ENCODE measurements around the gene DACT2.
"Not testable (repeated sequence)": the region's sequence is repeated elsewhere in the genome, so short reads cannot be mapped to it uniquely, and the experiment has no call there.

Gene DACT2

DNA sequence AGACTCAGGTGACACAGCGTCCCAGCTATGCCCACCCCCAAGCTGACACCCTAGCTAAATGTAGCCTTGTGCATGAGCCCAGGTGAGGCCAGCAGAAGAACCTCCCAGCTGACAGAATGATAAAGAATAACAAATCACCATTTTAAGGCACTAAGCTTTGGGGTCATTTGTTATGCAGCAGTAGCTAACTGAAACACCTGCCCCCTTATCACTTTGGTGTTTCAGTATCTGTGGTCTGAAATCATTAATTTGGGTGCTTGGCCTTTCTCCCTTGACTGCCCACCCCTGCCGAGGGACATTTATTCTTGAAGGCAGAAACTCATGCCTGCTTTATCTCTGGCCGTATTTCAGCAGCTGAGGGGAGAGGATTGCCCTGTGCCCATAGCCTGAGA is 30.0 kb downstream of the DACT2 start:
- TF ChIP-seq, protein P1, sequence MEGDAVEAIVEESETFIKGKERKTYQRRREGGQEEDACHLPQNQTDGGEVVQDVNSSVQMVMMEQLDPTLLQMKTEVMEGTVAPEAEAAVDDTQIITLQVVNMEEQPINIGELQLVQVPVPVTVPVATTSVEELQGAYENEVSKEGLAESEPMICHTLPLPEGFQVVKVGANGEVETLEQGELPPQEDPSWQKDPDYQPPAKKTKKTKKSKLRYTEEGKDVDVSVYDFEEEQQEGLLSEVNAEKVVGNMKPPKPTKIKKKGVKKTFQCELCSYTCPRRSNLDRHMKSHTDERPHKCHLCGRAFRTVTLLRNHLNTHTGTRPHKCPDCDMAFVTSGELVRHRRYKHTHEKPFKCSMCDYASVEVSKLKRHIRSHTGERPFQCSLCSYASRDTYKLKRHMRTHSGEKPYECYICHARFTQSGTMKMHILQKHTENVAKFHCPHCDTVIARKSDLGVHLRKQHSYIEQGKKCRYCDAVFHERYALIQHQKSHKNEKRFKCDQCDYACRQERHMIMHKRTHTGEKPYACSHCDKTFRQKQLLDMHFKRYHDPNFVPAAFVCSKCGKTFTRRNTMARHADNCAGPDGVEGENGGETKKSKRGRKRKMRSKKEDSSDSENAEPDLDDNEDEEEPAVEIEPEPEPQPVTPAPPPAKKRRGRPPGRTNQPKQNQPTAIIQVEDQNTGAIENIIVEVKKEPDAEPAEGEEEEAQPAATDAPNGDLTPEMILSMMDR (IDR thresholded peaks at IDR 0.05; ENCODE audit: poor library complexity, severe bottlenecking) = no peak
- no peak for DNase-seq (ENCODE audit: low spot score)
- ATAC-seq (ENCODE audit: low read depth) = no peak

DNA sequence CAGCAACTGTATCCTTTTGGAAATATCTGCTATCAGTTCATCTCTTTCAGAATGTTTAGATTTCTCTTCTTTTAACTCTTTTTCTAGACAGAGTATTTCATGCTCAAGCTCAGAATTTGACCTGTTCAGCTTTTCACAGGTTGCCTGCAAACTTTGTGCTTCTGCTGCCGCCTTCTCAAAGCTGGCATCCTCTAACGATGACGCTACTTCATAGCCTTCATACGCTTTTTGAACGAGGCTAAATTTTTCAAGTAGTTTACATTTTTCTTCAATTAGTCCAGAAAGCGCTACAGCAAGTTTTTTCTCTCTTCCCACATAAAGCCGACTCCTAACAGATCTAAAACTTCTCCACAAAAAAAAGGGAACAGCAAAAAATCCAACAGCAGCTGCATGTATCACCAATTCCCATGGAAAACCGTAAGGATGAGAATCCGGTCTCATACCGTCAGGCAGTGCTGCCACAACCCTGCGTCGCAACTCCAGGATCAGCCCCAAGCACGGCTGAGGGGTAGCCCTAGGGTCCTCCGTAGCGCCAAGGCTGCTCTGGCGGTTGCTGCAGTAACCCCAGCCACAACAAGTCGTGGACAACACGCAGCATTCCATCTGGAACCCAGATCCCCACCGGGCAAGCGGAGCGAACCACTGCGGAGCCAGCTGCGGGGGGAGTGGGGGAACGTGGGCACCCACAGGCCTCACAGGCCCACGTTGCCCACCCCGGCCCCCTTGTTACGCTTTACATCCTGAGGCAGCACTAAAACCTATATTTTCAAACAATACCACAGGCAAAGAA is 30.6 kb downstream of the DACT2 start:
- H3K4me3 ChIP-seq (ENCODE audit: severe bottlenecking) = no peak overlapping the region
- no peaks in the 10 kb centered on the region for H3K4me1 ChIP-seq (ENCODE audit: insufficient read depth, poor library complexity, severe bottlenecking)
- H3K36me3 ChIP-seq (ENCODE audit: low read depth) = no peaks in the 10 kb centered on the region
- ATAC-seq (ENCODE audit: low read depth) (no peak), DNase-seq (ENCODE audit: low spot score) (no peak)
- H3K9me3 ChIP-seq (ENCODE audit: severe bottlenecking) = no peaks in the 10 kb centered on the region
- TF ChIP-seq, protein P1 (IDR thresholded peaks at IDR 0.05; ENCODE audit: poor library complexity, severe bottlenecking) = no peak
- H3K27ac ChIP-seq (ENCODE audit: poor library complexity, severe bottlenecking) = no peak overlapping the region
- peaks cover 42% of the 10 kb centered on the region for H3K27me3 ChIP-seq (ENCODE audit: insufficient read depth, poor library complexity, severe bottlenecking)

More for the DNA sequence above, 30.0 kb downstream of the DACT2 start:
- no peak overlapping the region for H3K4me3 ChIP-seq (ENCODE audit: severe bottlenecking)
- H3K9me3 ChIP-seq (ENCODE audit: severe bottlenecking) = no peaks in the 10 kb centered on the region
- H3K36me3 ChIP-seq (ENCODE audit: low read depth) = no peaks in the 10 kb centered on the region
- no peaks in the 10 kb centered on the region for H3K4me1 ChIP-seq (ENCODE audit: insufficient read depth, poor library complexity, severe bottlenecking)
- no peak overlapping the region for H3K27ac ChIP-seq (ENCODE audit: poor library complexity, severe bottlenecking)
- H3K27me3 ChIP-seq (ENCODE audit: insufficient read depth, poor library complexity, severe bottlenecking) = peaks cover 43% of the 10 kb centered on the region

DNA sequence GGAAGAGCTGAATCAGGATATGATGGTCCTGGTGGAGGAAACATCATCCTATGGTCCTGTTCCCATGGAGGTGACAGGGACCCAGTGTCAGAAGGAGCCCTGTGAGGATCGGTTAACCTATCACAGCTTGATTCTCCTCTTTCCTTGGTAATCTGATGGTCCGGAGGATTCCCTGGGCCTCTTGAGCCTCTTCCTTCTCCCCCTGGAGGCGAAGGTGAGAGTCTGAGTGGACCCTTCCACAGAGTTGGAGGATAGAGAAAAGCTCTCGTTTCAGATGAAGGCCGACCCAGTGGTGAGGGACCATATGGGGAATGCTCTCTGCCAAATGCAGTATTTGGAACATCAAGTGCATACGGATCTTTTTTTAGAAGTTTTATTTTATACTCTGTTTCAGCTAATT is 32.1 kb downstream of the DACT2 start:
- not testable (repeated sequence) for H3K9me3 ChIP-seq (ENCODE audit: severe bottlenecking); H3K4me1 ChIP-seq (ENCODE audit: insufficient read depth, poor library complexity, severe bottlenecking); H3K27ac ChIP-seq (ENCODE audit: poor library complexity, severe bottlenecking); H3K36me3 ChIP-seq (ENCODE audit: low read depth); DNase-seq (ENCODE audit: low spot score); ATAC-seq (ENCODE audit: low read depth); H3K4me3 ChIP-seq (ENCODE audit: severe bottlenecking)
- H3K27me3 ChIP-seq (ENCODE audit: insufficient read depth, poor library complexity, severe bottlenecking) = peaks cover 29% of the 10 kb centered on the region

DNA sequence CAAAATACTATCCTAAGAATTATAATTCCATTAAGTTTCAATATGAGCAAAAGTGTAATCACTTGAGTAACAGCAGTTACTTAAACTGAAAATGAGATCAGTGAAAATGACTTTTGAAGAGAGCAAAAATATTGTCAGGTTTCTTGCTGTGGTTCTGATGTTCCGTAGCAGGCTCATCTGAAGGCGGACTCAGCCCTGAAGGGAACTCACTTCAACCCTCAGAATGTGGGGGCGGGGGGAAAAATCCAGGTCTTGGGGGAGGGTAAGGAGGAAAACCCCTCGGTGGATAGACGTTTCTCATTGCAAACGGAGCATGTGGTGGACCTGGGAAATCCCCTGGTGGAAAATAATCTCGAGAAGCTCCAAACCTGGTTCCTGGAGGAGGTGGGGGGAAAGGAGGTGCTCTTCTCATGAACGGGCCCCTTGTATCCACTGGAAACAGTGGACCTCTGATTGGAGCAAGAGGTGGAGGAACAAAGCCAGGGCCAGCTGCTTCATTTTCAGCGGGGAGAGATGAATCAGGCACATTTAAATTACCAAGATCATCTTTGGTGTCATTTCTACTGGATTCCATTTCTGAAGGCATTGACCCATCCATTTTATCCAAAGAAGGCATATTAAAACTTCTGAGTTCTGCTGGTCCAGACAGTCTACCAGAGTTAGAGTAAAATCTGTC is 32.7 kb downstream of the DACT2 start:
- H3K4me3 ChIP-seq (ENCODE audit: severe bottlenecking); ATAC-seq (ENCODE audit: low read depth); DNase-seq (ENCODE audit: low spot score); H3K27ac ChIP-seq (ENCODE audit: poor library complexity, severe bottlenecking); H3K9me3 ChIP-seq (ENCODE audit: severe bottlenecking); H3K4me1 ChIP-seq (ENCODE audit: insufficient read depth, poor library complexity, severe bottlenecking); H3K36me3 ChIP-seq (ENCODE audit: low read depth): not testable (repeated sequence)
- peaks cover 27% of the 10 kb centered on the region for H3K27me3 ChIP-seq (ENCODE audit: insufficient read depth, poor library complexity, severe bottlenecking)

DNA sequence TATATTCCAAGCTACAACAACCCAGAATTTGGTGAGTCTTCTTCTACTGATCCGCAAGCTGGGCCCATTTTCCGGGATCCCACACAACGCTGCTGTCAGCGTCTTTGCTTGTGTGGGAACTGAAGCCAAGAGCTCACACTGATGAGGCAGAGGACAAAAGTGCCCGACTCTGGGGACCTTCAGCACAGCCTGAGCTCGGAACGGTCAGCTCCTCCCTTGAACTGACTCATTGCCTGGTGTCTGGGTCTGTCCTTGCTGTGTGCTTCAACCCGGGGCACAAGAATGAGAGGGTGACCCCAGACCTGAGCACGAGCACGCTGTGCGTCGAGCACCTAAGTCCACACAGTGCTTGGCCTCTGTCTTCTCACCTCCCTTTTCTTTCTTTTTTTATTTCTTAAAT is 33.5 kb downstream of the DACT2 start:
- ATAC-seq (ENCODE audit: low read depth) = no peak
- TF ChIP-seq, protein P1 (IDR thresholded peaks at IDR 0.05; ENCODE audit: poor library complexity, severe bottlenecking) = no peak
- Histone ChIP-seq H3K9me3 (ENCODE audit: severe bottlenecking) (no peaks in the 10 kb centered on the region), H3K27ac (ENCODE audit: poor library complexity, severe bottlenecking) (no peak overlapping the region), H3K4me3 (ENCODE audit: severe bottlenecking) (no peak overlapping the region), H3K27me3 (ENCODE audit: insufficient read depth, poor library complexity, severe bottlenecking) (peaks cover 27% of the 10 kb centered on the region), H3K4me1 (ENCODE audit: insufficient read depth, poor library complexity, severe bottlenecking) (no peaks in the 10 kb centered on the region), H3K36me3 (ENCODE audit: low read depth) (no peaks in the 10 kb centered on the region)
- no peak for DNase-seq (ENCODE audit: low spot score)

Data from RWPE2 (cell line).